ENCODE results near the gene GMDS.

Gene GMDS

GRCh38 chr6:1586861-1587450 lies 658.4 kb downstream of the GMDS start:
- no peak for DNase-seq (ENCODE audit: low spot score)

GRCh38 chr6:1586256-1586655 lies 659.1 kb downstream of the GMDS start:
- DNase-seq (ENCODE audit: low spot score), result no peak

- DNase-seq (ENCODE audit: low spot score), result no peak
These were observed 659.7 kb downstream of the GMDS start for GRCh38 chr6:1585669-1586049.

GRCh38 chr6:1584996-1585668 lies 660.3 kb downstream of the GMDS start:
- DNase-seq (ENCODE audit: low spot score), result no peak

GRCh38 chr6:1584146-1584545 lies 661.3 kb downstream of the GMDS start:
- DNase-seq (ENCODE audit: low spot score), result no peak

GRCh38 chr6:1581120-1581991 lies 664.0 kb downstream of the GMDS start:
- no peak for DNase-seq (ENCODE audit: low spot score)

GRCh38 chr6:1580585-1580984 lies 664.8 kb downstream of the GMDS start:
- DNase-seq (ENCODE audit: low spot score), result no peak

GRCh38 chr6:1580109-1580508 lies 665.3 kb downstream of the GMDS start:
- no peak for DNase-seq (ENCODE audit: low spot score)

- no peak for DNase-seq (ENCODE audit: low spot score)
These were observed 666.3 kb downstream of the GMDS start for GRCh38 chr6:1579096-1579495.

- DNase-seq (ENCODE audit: low spot score), result no peak
These were observed 667.3 kb downstream of the GMDS start for GRCh38 chr6:1577896-1578745.

GRCh38 chr6:1577146-1577680 lies 668.2 kb downstream of the GMDS start:
- DNase-seq (ENCODE audit: low spot score), result no peak

GRCh38 chr6:1576711-1577110 lies 668.7 kb downstream of the GMDS start:
- no peak for DNase-seq (ENCODE audit: low spot score)

- no peak for DNase-seq (ENCODE audit: low spot score)
These were observed 669.2 kb downstream of the GMDS start for GRCh38 chr6:1576166-1576565.

- no peak for DNase-seq (ENCODE audit: low spot score)
These were observed 670.0 kb downstream of the GMDS start for GRCh38 chr6:1575210-1576041.

- peak; percentile 51 for DNase-seq (ENCODE audit: low spot score)
These were observed 670.6 kb downstream of the GMDS start for GRCh38 chr6:1574890-1575209.

- peak; percentile 58 for DNase-seq (ENCODE audit: low spot score)
These were observed 671.2 kb downstream of the GMDS start for GRCh38 chr6:1574083-1574761.
